Measurements from ENCODE around the gene CTBP2.

Gene CTBP2

GRCh38 chr10:125043841-125044658 is 116.3 kb downstream of the CTBP2 start:
- DNase-seq (ENCODE audit: low read depth in 2 of 2), result no peak

- DNase-seq (ENCODE audit: low read depth in 2 of 2), result no peak
Observed at GRCh38 chr10:125041856-125042506, 118.4 kb downstream of the CTBP2 start.

- DNase-seq (ENCODE audit: low read depth in 2 of 2), result no peak
Observed at GRCh38 chr10:125039354-125039769, 121.0 kb downstream of the CTBP2 start.

- no peak for DNase-seq (ENCODE audit: low read depth in 2 of 2)
Observed at GRCh38 chr10:125038637-125039036, 121.7 kb downstream of the CTBP2 start.

GRCh38 chr10:125037145-125037877 is 123.1 kb downstream of the CTBP2 start:
- no peak for DNase-seq (ENCODE audit: low read depth in 2 of 2)

- no peak for DNase-seq (ENCODE audit: low read depth in 2 of 2)
Observed at GRCh38 chr10:125035588-125036295, 124.6 kb downstream of the CTBP2 start.

- no peak for DNase-seq (ENCODE audit: low read depth in 2 of 2)
Observed at GRCh38 chr10:125035136-125035535, 125.2 kb downstream of the CTBP2 start.

- DNase-seq (ENCODE audit: low read depth in 2 of 2), result no peak
Observed at GRCh38 chr10:125034675-125035074, 125.7 kb downstream of the CTBP2 start.

- no peak for DNase-seq (ENCODE audit: low read depth in 2 of 2)
Observed at GRCh38 chr10:125033146-125033924, 127.0 kb downstream of the CTBP2 start.

GRCh38 chr10:125032474-125033020 is 127.8 kb downstream of the CTBP2 start:
- DNase-seq (ENCODE audit: low read depth in 2 of 2), result no peak

GRCh38 chr10:125030567-125031197 is 129.7 kb downstream of the CTBP2 start:
- DNase-seq (ENCODE audit: low read depth in 2 of 2), result no peak

GRCh38 chr10:125029584-125030242 is 130.7 kb downstream of the CTBP2 start:
- DNase-seq (ENCODE audit: low read depth in 2 of 2), result no peak

- DNase-seq (ENCODE audit: low read depth in 2 of 2), result no peak
Observed at GRCh38 chr10:125027871-125028869, 132.2 kb downstream of the CTBP2 start.

GRCh38 chr10:125026974-125027735 is 133.2 kb downstream of the CTBP2 start:
- no peak for DNase-seq (ENCODE audit: low read depth in 2 of 2)

- DNase-seq (ENCODE audit: low read depth in 2 of 2), result no peak
Observed at GRCh38 chr10:125026036-125026931, 134.1 kb downstream of the CTBP2 start.

GRCh38 chr10:125025341-125025740 is 135.0 kb downstream of the CTBP2 start:
- DNase-seq (ENCODE audit: low read depth in 2 of 2), result no peak
